T-helper 22 cell (primary cell): Measurements from ENCODE around the gene SPRR3.

Source experiments
- DNase-seq: peaks from one replicate; pipeline ENCODE4 v3.0.0-alpha.2; 2020; ENCODE audit warnings: low read depth

Gene SPRR3, protein sequence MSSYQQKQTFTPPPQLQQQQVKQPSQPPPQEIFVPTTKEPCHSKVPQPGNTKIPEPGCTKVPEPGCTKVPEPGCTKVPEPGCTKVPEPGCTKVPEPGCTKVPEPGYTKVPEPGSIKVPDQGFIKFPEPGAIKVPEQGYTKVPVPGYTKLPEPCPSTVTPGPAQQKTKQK

DNA sequence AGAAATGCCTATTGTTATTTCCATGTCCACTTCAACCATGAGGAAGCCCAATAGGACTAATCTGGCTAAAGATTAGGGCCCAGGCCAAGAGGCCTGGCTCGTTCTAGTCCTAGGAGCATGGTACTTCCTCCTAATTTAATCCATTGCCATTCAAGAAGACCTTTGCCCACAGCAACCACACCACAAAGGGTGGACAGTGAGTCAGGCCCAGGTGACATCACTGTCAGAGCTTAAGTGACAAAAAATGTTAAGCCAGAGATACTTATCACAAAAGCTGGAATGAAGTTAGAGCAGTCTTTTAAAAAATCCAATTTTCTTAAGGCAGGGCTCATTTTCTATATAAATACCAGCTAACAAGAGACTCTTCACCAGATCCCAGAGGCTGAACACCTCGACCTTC, at the start of gene SPRR3:
SPRR3 (plus strand) TSS at position 368 of the 400 bp plus-strand sequence. CDS start 1,272 bp downstream, outside the sequence.
- DNase-seq: no peak

DNA sequence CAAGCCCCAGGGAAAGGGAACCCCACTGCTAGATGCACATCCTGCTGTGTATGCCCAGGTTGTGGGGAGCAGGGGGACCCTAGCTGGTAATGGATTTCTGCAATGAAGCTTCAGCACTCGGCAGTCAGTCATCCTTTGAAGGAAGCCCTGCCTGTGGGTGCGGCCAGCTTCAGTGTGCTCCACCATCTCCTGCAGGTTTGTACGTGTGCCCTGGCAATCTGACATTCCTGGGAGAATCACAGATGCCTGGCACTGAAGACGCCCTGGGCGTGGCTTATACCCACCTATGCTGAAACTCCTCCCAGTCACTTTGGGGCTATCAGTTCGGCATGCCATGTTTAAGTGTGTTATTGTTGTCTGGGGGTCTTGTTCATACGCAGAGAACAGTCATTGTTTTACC, 47.8 kb upstream of the SPRR3 start:
- no peak for DNase-seq

DNA sequence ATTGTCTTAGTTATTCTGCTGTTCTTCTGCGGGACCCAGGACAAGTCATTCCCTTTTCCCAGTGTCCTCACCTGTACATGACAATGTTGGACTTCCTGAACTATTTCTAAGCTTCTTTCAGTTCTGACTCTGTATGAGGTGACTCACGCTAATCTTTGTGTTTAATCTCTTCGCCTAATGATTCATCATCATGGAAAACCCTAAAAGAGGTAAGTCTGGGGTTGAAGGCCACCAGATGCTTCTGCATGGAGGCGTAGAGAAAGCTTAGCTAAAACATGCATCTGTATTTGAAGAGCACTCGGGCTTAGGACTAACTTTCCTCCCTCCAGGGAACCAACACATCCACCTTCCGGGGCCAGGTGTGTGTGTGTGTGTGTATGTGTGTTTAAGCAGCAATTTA, 47.1 kb upstream of the SPRR3 start:
- no peak for DNase-seq

DNA sequence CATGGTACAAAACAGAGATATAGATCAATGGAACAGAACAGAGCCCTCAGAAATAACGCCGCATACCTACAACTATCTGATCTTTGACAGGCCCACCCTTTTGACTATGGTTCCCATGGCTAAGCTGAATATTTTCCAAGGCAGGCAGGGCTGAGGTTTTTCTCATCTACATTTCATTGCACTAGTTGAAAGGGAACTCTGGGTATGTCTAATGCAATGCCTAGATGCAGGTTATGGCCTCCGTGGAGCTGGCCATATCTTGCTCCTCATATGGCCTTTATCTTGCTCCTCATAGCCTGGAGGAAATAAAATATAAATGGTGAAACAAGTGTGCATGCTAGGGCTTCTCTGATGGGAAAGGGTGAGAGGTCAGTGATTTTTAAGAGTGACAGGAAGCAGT, 44.0 kb upstream of the SPRR3 start:
- no peak for DNase-seq

DNA sequence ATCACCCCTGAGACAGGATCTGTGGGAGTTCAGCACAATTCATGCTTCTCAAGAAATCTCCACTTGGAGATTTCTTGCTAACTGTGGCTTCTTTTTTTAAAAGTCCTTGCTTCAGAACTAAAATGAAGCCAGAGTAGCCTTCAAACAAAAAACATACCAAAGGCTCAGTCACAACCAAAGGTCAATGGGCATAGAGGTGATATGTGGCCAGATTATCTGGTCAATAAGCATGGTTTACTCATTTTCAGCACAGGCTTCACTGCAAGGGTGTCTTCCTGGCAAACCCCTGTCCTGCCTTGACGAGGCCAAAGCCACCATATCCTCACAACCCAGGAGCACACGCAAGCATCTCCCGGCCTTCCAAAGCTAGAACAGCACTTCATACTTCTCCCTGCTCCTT, 42.3 kb upstream of the SPRR3 start:
- no peak for DNase-seq

DNA sequence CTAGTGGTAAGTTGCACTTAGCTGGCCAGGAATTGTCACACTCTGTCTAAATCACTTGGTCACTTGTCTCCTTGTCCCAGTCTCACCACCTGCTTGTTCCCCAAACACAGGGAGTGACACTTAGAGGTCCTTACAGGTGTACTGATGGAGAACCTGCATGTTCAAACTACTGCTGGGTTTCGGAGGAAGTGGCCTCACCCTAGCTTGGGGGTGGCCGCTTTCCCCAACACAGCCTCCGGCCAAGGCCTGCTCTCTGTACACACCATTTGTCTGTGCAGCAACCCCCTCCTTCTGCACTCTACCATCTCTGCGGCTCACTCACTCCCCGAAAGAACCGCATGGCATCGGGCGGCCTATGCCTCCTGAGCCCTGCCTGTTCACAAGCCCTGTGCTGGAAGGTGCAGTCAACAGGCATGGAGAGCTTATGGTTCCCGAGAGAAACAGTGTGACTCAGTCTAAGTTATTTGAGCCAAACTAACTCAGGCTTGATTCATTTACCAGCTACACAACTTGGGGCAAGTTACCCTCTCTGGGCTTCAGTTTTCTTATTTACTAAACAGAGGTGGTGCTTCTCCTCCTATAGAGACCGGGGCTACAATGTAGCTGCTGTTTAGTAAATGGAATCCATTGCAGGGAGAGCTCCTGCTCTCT, 41.6 kb upstream of the SPRR3 start:
- DNase-seq: no peak

DNA sequence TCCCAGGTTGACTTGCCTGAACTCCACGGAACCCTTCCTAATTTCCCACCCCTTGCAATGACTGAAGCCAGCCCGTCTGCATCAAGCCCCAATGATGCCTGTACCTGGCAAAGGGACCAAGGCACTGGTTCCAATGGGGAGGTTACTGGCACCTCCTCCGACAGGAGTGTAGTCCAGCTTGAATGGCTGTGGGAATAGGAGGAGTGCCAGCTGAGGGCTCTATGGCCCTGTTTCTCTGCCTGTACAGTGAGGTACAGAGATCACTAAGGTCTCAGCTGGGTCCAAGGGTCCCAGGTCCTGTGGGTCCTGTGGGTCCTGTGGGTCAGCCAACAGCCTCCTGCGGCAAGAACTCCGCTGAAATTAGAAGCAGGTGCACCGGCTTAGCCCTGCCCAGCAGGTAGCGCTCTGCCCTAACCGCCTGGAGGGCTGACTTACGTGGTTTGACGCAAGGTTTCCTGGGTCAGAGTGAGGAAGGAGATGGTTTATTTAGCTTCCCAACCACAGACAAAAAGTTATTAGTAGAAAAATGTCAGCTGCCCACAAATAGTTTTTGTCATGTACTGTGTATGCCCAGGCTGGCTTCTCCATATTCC, 41.0 kb upstream of the SPRR3 start:
- DNase-seq: no peak

DNA sequence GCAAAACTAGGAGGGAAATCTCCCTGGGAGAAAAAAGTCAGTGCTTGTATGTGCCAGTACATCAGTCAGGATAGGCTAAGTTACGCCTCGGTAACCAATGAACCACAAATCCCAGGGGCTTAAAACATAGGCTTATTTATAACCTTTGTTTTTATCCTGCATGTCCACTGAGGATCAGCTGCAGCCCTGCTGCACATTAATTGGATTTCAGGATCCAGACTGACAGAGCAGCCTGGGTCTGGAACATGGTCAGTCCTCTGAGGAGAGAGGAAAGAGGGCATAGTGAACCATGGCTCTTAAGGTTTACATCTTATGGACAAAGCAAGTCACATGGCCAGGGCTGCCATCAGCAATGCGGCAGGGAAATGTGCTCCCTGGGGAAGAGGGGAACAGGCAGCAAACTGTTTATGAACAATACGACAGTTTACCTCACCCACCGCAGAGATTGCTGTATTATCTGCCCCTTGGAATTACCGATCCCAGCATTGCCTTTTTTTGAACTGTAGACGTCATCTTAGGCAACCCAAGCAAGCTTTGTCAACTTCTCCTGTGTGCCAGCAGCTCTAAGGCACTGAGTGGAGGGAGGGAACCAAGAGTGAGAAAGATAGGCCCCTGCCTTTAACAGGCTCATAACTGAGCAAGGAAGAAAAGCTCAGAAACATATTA, 40.2 kb upstream of the SPRR3 start:
- DNase-seq: no peak

DNA sequence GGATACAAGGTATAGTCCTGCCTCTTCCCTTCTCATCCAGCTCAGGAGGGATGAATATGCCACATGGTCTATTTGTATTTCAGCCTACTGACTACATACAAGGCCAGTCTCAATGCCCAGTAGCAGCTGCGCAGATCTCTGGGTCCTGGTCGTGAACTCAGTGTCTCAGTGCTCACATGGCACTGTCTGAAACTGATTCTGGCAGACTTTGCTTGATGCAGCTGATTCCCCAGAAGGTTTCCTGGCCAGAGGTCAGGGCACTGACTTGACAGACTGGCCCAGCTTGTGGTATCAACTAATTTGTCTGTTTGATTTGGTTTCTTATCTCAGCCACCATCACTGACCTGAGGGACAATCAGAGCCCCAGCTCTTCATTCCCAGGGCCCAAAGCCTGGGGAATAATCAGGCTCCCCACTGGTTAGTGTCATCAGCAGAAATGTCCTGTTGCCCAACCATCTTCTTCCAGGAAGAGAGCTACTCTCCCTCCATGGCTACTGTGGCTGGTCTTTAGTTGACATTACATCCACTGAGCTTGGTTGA, 38.6 kb upstream of the SPRR3 start:
- no peak for DNase-seq

DNA sequence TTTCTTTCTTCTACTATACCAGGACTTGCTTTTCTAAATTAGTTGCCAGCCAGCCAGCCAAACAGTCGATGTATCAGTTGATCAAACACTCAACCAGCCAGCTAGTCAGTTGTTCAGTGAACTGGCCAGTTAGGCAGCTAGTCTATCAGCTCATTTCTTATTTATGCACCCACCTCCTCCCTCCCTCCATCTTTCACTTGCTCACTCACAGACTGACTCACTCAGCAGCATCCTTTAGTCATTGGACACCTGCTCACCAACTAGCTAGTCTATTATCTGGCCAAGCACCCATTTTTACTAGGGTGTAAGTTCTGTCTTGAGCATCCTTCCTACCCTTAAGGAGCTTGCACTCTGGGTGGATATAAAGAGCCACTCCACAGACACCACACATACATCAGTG, 37.0 kb upstream of the SPRR3 start:
- DNase-seq: no peak

DNA sequence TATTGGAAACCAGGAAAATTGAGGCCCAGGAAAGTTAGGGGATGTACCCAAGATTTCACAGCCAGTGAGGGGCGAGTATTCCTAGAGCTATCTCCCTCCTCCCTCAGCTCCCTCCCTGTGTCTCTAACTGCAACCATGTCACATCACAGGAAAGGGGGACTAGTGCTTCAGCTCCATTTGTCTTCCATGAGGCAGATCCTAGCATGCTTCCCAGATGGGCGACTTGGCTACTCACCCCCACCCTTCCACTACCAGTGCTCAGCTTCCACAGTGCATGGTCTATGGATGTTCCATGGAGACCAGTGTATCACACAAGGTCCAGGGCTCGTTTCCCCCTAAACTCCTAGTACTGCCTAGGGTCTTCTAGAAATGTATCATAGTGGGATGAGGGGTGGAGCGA, 35.7 kb upstream of the SPRR3 start:
- DNase-seq: no peak

DNA sequence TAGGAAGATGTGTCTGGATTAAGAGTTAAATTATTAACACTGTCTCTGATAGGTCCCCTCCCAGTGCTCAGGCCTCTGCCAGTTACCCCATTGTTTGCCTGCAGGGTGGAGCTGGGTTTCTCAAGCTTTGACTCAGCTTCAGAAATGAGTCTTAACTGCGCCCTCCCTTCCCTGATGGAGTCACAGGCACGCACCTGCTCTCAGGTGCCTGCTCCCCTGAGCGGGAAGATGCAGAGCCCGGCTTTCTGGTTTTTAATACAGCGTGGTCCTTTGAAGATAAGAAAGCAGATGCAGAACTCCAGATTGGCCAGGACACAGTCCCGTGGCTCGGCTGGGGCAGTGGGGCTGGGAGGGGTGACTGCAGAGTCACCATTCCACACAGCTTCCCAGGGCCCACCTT, 34.3 kb upstream of the SPRR3 start:
- no peak for DNase-seq

DNA sequence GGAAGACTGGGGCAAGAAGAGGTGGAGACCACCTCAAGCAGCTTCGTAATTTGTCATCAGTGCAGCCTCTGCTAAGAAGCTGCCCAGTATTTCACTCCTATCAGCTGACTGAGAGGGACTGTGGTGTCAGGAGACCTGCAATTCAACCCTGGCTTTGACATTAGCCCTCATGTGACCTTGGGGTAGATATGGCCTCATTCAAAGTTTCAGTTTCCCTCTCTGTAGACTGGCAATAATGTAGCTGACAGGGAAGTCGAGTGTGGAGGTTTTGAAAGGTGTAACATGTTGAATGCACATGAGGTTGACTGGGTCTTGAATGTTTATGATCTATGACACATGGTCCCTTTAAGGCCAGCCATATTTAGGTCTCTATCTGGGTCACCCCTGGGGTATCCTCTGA, 33.3 kb upstream of the SPRR3 start:
- DNase-seq: no peak

DNA sequence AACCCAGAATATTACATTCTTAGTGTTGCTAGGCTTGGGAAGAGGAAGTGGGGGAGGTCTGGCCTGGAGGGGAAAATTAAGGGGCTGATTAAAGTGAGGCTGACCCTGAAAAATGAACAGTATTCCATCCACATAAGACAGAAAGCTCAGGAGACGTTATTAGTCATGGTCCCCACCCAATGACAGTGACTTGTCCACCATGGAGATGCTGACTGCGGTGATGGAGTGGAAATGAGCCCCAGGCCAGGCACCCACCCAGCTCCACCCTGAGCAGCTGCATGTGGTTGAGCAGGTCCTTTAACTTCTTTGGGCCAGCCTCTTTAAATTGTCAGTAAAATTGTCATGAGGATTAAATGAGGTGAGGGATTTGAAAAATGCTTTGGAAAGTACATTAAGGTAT, 32.5 kb upstream of the SPRR3 start:
- DNase-seq: no peak

DNA sequence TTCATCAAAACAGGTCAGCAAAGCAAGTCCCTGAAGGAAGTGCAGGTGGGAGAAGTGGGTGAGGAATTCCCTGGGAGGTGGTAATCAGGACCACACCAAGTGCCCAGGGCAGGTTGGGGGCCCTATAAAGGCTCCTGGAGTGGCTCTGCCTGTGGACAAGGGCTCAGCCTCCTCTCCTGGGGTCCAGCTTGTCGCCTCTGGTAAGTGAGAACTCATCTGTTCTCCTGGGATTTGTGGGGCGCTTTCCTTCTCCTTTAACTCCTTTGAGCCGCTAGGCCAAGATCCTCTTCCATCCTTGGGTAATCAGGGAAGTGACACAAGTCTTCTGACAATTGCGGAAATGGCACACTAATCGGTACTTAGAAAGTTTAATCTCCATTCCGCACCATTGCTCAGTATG, 31.1 kb upstream of the SPRR3 start, which contains the start of gene SPRR4:
SPRR4 (plus strand) TSS at position 154 of the 400 bp plus-strand sequence. CDS start 1,243 bp downstream, outside the sequence.
- no peak for DNase-seq

DNA sequence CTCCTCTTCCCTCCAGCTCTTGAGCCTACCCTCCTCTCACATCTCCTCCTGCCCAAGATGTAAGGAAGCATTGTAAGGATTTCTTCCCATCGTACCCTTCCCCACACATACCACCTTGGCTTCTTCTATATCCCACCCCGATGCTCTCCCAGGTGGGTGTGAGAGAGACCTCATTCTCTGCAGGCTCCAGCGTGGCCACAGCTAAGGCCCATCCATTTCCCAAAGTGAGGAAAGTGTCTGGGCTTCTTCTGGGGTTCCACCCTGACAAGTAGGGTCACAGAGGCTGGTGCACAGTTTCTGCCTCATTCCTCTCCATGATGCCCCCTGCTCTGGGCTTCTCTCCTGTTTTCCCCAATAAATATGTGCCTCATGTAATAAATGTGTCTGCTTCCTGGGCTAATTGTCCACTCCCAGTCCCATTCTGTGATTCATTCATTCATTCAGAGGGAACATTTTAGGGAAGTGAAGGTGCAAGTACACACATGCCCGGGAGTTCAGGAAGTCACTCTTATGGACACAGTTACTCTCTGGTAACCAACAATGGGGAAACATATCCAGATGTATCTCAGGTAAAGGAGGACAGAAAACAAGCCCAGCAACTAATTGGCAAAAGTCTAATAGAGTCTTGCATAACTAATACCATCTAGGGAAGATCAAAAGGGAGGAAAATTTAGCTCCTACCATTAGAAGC, 29.2 kb upstream of the SPRR3 start:
- DNase-seq: no peak

DNA sequence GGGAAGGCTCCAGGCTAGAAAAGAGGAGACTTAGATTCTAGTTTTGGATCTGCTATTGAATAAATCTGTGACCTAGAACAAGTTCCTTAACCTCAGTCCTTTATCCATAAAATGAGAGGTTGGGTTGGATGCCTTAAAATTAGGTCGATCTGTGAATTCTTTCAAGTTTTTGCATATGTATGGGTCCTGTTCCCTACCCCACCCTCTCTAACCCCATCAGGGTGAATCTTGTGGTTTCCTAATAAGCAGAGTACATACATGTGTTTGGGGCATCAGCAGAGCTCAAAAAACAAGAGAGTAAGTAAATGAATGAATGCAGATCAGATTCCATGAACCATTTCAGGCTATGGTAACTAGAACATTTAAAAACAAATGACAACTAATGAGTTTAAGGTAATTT, 24.9 kb upstream of the SPRR3 start:
- DNase-seq: no peak

DNA sequence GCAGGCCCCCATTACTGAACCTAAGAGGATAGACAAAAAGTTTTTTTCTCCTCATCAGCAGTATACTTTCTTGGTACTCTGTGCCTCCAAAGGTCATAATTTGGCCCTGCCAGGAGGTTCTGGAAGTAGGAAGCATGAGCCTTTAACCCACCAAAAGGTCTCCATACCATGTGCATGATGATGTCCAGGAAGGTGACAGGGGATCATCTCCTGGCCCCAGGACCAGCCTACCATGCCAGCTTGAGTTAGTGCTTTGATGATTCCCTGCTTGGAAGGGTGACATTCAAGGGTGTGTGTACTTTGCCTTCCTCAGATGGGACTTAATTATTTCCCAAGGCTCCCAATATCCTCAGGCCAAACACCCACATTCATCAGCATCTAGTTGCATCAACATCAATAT, 23.9 kb upstream of the SPRR3 start:
- DNase-seq: no peak

DNA sequence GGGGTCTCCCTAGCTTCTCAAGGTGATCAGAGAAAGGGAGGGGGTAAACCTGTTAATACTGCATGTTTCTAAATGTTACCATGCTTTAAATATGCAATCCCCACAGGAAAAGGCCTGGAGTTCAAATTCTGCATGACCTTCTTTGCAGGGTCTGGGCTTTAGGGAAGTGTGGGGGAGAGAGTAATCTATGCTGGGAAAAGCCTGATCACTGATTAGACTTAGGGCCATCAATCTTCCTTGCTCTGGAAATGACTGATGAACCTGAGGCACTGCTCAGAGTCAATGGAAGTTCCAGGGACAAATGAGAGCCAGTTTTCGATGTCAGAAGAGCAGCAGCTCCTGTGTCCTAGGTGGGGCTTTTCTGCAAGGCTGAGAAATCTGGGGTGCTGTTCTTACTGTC, 20.9 kb upstream of the SPRR3 start:
- no peak for DNase-seq

DNA sequence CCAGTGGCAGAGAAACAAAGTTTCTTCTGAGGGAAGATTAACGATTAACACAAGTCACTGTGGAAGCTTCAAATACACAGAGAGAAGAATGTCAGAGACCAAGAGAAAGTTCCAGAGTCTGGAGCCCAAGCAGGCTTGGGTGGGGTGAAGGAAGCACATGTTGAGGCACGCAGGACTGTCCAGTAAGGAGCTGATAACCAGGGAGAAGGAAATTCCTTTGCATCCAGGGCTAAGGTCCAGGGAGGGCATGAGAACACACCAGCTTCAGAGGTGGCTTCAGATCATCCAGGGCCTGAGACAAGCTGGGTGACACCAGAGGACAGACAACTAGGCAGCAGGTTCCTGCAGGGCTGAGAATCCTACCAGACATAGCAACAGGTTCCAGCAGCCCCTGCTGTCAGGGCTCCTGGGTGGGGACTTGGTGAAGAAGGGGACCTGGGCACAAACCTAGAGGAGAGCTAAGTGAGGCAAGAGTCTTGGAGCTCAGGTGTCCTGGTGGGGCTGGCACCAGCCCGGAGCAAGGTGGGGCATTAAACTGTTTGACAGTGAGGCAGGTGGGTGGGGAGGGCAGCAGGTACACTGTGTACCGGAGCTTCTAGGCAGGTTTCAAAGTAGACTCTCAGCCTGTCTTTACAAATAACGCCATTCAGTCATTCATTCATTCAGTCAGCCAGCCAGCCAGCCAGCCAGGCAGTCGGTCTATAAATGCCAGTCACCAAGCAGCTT, 20.2 kb upstream of the SPRR3 start:
- DNase-seq: no peak

DNA sequence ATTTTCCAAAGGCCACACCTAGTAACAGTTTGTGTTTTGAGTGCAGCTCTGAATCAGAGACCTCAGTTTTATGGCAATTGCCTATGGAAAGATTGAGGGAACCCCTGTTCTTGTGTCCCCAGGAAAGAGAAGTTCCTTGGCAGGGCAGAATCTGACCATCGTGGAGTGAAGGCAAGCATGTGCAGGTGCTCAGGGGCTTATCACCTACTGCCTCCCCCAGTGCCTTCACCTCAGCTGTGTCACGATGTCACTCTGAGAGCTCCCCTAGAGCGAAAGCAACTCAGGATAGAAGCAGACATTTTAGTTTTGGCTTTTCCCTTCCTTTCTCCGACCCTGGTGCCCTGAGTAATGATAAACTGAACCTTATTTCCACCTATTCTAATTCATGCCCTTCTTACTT, 19.5 kb upstream of the SPRR3 start:
- no peak for DNase-seq

DNA sequence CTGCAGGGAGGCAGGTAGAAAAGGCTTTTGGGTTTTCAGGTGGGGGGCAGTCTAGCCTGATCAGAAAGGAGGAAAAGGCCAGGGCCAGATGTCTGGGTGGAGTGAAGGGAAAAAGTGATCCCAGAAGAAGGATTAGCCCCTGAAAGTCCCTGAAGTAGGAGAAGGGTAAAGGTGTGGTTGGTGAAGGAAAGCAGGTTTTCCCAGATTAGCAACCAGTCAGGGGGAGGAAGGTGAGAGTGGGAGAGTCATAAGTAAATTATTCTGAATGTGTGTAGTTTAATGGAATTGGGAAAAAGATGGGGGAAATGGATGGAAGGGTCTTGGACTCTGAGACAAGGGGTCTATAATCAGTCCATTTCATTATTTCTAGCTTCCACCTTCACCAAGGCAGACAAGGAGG, 18.3 kb upstream of the SPRR3 start:
- DNase-seq: no peak
